Prostate gland (tissue), 2 donors: ENCODE measurements around the gene ANKS1B. TPM values are rescaled to one million over a fixed set of nuclear protein-coding genes. Genes with fewer than 3 reads are reported as not detected.

Experiments
- DNase-seq: peaks from one replicate; pipeline ENCODE4 v3.0.0-alpha.2; 2019; ENCODE audit warnings: low spot score
- H3K27ac ChIP-seq, 2 donors: fragments of 200-600 bp; sonication (generic); 2 replicates each; pipeline ENCODE4 v1.5.1; 2017 to 2019
- H3K27me3 ChIP-seq: fragments of 200-600 bp; sonication (generic); replicated peaks from 2 replicates; pipeline ENCODE4 v1.5.1; 2019; ENCODE audit not compliant: insufficient read depth
- H3K36me3 ChIP-seq, 2 donors: fragments of 200-600 bp; sonication (generic); 1 replicate in 1 of 2; 2 replicates in 1 of 2; pipeline versions ENCODE4 v1.5.1 to v1.8.1; 2017 to 2019
- H3K4me1 ChIP-seq: fragments of 200-600 bp; sonication (generic); replicated peaks from 2 replicates; pipeline ENCODE4 v1.5.1; 2019
- H3K4me3 ChIP-seq, 2 donors: fragments of 200-600 bp; sonication (generic); 2 replicates each; pipeline ENCODE4 v1.5.1; 2017 to 2019
- H3K9me3 ChIP-seq: fragments of 200-600 bp; sonication (generic); 2 replicates; pipeline ENCODE4 v1.5.1; 2017
- POLR2A ChIP-seq: fragments of 450-650 bp; IDR thresholded peaks from one replicate; pipeline ENCODE4 v1.6.1; 2016; ENCODE audit warnings: antibody characterized with exemption, mild to moderate bottlenecking
- POLR2AphosphoS5 ChIP-seq: sonication (generic); formaldehyde crosslinking; IDR thresholded peaks from one replicate; pipeline ENCODE4 v1.6.1; 2017; ENCODE audit warnings: antibody characterized with exemption
- whole genome bisulfite sequencing: methylation state at CpG from one replicate; pipeline ENCODE4 v1.1.5; 2018; 5-methylcytosine and 5-hydroxymethylcytosine counted together
- intact Hi-C: fragments of 100-400 bp; cut with DNase I; formaldehyde crosslinking; loops from one replicate; pipeline ENCODE4 v1.14.2; 2022
- total RNA-seq, 2 donors: library from RNA; depleted of rRNA; stranded (reverse); fragments of >200 nt; gene quantifications; one replicate each; pipeline ENCODE4 v1.1.0, GENCODE V29; 2016
- TF ChIP-seq, protein P1 (sequence below), 4 experiments: fragments of 200-600 bp in 2 of 4; fragments of 450-650 bp in 2 of 4; sonication (generic) in 2 of 4; IDR thresholded peaks; 1 replicate in 3 of 4; 2 replicates in 1 of 4; pipeline ENCODE4 v1.5.1; 2016 to 2019; ENCODE audit warnings: antibody characterized with exemption in 4 of 4, mild to moderate bottlenecking in 2 of 4, moderate library complexity in 2 of 4

ANKS1B gene
- total RNA-seq, 2 donors from 2014 or later = 13.0 to 17.4 TPM

GRCh38 chr12:99834710-99835109 is 150.0 kb downstream of the ANKS1B start:
- Histone ChIP-seq H3K27me3 (no peaks in the 10 kb centered on the region), H3K27ac (no peak overlapping the region), H3K9me3 (no peaks in the 10 kb centered on the region), H3K4me3 (no peak overlapping the region), H3K36me3 (no peaks in the 10 kb centered on the region), H3K4me1 (no peaks in the 10 kb centered on the region)
- TF ChIP-seq, protein P1, sequence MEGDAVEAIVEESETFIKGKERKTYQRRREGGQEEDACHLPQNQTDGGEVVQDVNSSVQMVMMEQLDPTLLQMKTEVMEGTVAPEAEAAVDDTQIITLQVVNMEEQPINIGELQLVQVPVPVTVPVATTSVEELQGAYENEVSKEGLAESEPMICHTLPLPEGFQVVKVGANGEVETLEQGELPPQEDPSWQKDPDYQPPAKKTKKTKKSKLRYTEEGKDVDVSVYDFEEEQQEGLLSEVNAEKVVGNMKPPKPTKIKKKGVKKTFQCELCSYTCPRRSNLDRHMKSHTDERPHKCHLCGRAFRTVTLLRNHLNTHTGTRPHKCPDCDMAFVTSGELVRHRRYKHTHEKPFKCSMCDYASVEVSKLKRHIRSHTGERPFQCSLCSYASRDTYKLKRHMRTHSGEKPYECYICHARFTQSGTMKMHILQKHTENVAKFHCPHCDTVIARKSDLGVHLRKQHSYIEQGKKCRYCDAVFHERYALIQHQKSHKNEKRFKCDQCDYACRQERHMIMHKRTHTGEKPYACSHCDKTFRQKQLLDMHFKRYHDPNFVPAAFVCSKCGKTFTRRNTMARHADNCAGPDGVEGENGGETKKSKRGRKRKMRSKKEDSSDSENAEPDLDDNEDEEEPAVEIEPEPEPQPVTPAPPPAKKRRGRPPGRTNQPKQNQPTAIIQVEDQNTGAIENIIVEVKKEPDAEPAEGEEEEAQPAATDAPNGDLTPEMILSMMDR (IDR thresholded peaks at IDR 0.05) = no peak
- TF ChIP-seq POLR2A (no peak), POLR2AphosphoS5 (no peak)
- 100% methylated on average over 2 of the region's 2 CpGs for WGBS
- intact Hi-C loops = no loop called here
- DNase-seq = no peak

- DNase-seq = no peak
- H3K36me3 ChIP-seq = no peaks in the 10 kb centered on the region
- intact Hi-C loops = no loop called here
- H3K9me3 ChIP-seq = no peaks in the 10 kb centered on the region
- no peak for TF ChIP-seq POLR2A
- TF ChIP-seq, protein P1 (IDR thresholded peaks at IDR 0.05) = no peak
- no peak for TF ChIP-seq POLR2AphosphoS5
- 69% methylated on average over 1 of the region's 1 CpG for WGBS
- H3K27me3 ChIP-seq = no peaks in the 10 kb centered on the region
- no peak overlapping the region for H3K4me3 ChIP-seq
- H3K4me1 ChIP-seq = no peaks in the 10 kb centered on the region
- H3K27ac ChIP-seq = no peak overlapping the region
These were observed 151.3 kb downstream of the ANKS1B start for GRCh38 chr12:99833397-99833796.

DNA sequence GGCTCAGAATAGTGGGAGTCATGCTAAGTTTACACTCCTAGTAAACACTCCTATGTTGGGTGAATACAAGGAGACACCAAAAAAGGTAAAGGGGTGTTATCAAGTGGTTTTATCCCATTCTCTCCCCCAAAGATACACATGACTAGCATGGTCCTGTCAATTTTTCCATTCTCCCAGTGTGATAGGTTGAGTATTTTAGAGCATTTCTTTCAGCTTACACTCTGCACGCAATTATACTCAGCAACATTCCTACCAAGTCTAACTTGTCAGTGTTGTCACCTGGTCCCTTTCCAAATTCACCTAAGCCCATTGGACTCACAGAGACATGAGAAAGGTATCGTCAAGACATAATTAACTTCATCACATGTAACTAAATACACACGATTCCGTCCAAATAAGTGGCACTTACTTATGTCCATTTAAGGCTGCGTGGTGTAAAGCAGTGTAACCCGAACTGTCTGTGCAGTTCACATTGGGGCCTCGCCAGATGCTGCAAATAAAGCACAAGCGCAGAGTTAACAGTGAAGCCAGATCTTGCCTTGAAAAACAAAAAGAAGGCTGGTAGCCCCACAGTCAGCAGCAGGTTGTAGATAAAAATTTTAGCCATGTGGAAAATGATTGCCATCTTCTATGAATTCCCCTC is 159.7 kb downstream of the ANKS1B start:
- peak; percentile 4 for DNase-seq
- intact Hi-C loops = no loop called here
- H3K4me1 ChIP-seq = no peaks in the 10 kb centered on the region
- H3K36me3 ChIP-seq = no peaks in the 10 kb centered on the region
- no peaks in the 10 kb centered on the region for H3K27me3 ChIP-seq
- no peak overlapping the region for H3K4me3 ChIP-seq
- no peaks in the 10 kb centered on the region for H3K9me3 ChIP-seq
- WGBS = 31% methylated on average over 8 of the region's 8 CpGs
- TF ChIP-seq POLR2AphosphoS5 = no peak
- TF ChIP-seq POLR2A = no peak
- TF ChIP-seq, protein P1 (IDR thresholded peaks at IDR 0.05) = no peak
- H3K27ac ChIP-seq = no peak overlapping the region

- no peak for TF ChIP-seq POLR2A
- TF ChIP-seq, protein P1 (IDR thresholded peaks at IDR 0.05) = no peak
- H3K36me3 ChIP-seq = no peaks in the 10 kb centered on the region
- no peaks in the 10 kb centered on the region for H3K4me1 ChIP-seq
- DNase-seq = no peak
- H3K4me3 ChIP-seq = no peak overlapping the region
- H3K27ac ChIP-seq = no peak overlapping the region
- no peaks in the 10 kb centered on the region for H3K9me3 ChIP-seq
- intact Hi-C loops = no loop called here
- H3K27me3 ChIP-seq = no peaks in the 10 kb centered on the region
These were observed 162.5 kb downstream of the ANKS1B start for GRCh38 chr12:99822273-99822672.
